OCI-LY7 (cell line): ENCODE results near the gene CDK6.

ENCODE experiments used
- EZH2phosphoT487 ChIP-seq: fragments of 200-600 bp; sonication (generic); IDR thresholded peaks from 2 replicates; pipeline ENCODE4 v1.6.1; 2018; ENCODE audit warnings: low read depth, borderline replicate concordance, mild to moderate bottlenecking, mixed run types, antibody characterized with exemption, low read length, moderate library complexity, mixed read lengths
- TF ChIP-seq, protein P1 (sequence below): fragments of 200-600 bp; sonication (generic); conservative IDR thresholded peaks from 2 replicates; pipeline ENCODE4 v1.5.1; 2014; ENCODE audit warnings: mild to moderate bottlenecking, antibody characterized with exemption, low read length, moderate library complexity, mixed read lengths

DNA sequence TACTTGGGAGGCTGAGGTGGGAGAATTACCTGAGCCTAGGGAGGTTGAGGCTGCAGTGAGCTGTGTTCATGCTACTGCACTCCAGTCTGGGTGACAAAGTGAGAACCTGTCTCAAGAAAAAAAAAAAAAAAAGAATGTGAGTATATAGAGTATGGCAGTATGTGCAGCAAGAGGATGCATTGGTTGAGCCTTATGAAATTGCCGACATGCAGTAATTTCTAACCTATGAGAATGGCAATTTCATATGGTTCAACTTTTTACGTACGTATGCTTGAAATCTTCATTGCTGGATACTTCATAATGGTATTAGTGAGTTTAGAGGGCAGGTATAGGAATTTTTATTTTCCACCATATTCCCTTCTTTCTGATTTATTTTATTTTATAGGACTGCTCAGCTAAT lies 241.6 kb downstream of the CDK6 start:
- TF ChIP-seq, protein P1, sequence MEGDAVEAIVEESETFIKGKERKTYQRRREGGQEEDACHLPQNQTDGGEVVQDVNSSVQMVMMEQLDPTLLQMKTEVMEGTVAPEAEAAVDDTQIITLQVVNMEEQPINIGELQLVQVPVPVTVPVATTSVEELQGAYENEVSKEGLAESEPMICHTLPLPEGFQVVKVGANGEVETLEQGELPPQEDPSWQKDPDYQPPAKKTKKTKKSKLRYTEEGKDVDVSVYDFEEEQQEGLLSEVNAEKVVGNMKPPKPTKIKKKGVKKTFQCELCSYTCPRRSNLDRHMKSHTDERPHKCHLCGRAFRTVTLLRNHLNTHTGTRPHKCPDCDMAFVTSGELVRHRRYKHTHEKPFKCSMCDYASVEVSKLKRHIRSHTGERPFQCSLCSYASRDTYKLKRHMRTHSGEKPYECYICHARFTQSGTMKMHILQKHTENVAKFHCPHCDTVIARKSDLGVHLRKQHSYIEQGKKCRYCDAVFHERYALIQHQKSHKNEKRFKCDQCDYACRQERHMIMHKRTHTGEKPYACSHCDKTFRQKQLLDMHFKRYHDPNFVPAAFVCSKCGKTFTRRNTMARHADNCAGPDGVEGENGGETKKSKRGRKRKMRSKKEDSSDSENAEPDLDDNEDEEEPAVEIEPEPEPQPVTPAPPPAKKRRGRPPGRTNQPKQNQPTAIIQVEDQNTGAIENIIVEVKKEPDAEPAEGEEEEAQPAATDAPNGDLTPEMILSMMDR: no peak
- TF ChIP-seq EZH2phosphoT487: no peak
